Stimulated activated CD8-positive, alpha-beta memory T cell treated with anti-CD3 and anti-CD28 coated beads, Interleukin-7, amount 100 ng/mL, for 48 hours (primary cell): ENCODE data around the gene TOPAZ1.

ENCODE experiments used
- DNase-seq, 2 donors: peaks; one replicate each; pipeline ENCODE4 v3.0.0-alpha.2; 2020; ENCODE audit warnings: low read depth in 1 of 2; ENCODE audit errors: extremely low read depth in 1 of 2

The TOPAZ1 gene

GRCh38 chr3:44240061-44240460, 1.6 kb upstream of the TOPAZ1 start:
- no peak for DNase-seq

GRCh38 chr3:44242721-44243120, 1.0 kb downstream of the TOPAZ1 start:
- DNase-seq: no peak

- no peak for DNase-seq
Observed at GRCh38 chr3:44248152-44248551, 6.5 kb downstream of the TOPAZ1 start.

- DNase-seq: no peak
Observed at GRCh38 chr3:44252332-44252959, 10.8 kb downstream of the TOPAZ1 start.

GRCh38 chr3:44259404-44259803, 17.7 kb downstream of the TOPAZ1 start:
- DNase-seq: no peak

- no peak for DNase-seq
Observed at GRCh38 chr3:44264146-44264545, 22.5 kb downstream of the TOPAZ1 start.

- DNase-seq: no peak
Observed at GRCh38 chr3:44265815-44266214, 24.1 kb downstream of the TOPAZ1 start.

- DNase-seq: no peak
Observed at GRCh38 chr3:44272191-44272590, 30.5 kb downstream of the TOPAZ1 start.

GRCh38 chr3:44277925-44278324, 36.2 kb downstream of the TOPAZ1 start:
- DNase-seq: no peak

GRCh38 chr3:44280077-44280476, 38.4 kb downstream of the TOPAZ1 start:
- DNase-seq: no peak

- no peak for DNase-seq
Observed at GRCh38 chr3:44280631-44281030, 38.9 kb downstream of the TOPAZ1 start.

GRCh38 chr3:44284949-44285348, 43.3 kb downstream of the TOPAZ1 start:
- DNase-seq: no peak

GRCh38 chr3:44289882-44290462, 48.3 kb downstream of the TOPAZ1 start:
- DNase-seq: no peak

- DNase-seq: no peak
Observed at GRCh38 chr3:44292276-44292675, 50.6 kb downstream of the TOPAZ1 start.

- no peak for DNase-seq
Observed at GRCh38 chr3:44292947-44293346, 51.3 kb downstream of the TOPAZ1 start.

GRCh38 chr3:44297255-44297654, 55.6 kb downstream of the TOPAZ1 start:
- no peak for DNase-seq

GRCh38 chr3:44301746-44302145, 60.1 kb downstream of the TOPAZ1 start:
- DNase-seq: no peak

GRCh38 chr3:44309500-44309899, 67.8 kb downstream of the TOPAZ1 start:
- DNase-seq: no peak

- no peak for DNase-seq
Observed at GRCh38 chr3:44318891-44319311, 77.2 kb downstream of the TOPAZ1 start.

GRCh38 chr3:44321335-44321734, 79.6 kb downstream of the TOPAZ1 start:
- no peak for DNase-seq

- DNase-seq: peak in 1 of 2 donors; percentile 12
Observed at GRCh38 chr3:44323341-44323955, 81.8 kb downstream of the TOPAZ1 start.

GRCh38 chr3:44324584-44324983, 82.9 kb downstream of the TOPAZ1 start:
- DNase-seq: no peak
